H9 (cell line): ENCODE measurements around the gene PDZD7. TPM values are rescaled to one million over a fixed set of nuclear protein-coding genes. Genes with fewer than 3 reads are reported as not detected.
A peak's percentile ranks its signal among the peaks of the same experiment; 100 is the strongest.

Source experiments
- DNase-seq: peaks from one replicate; pipeline ENCODE4 v3.0.0-alpha.2; 2017
- H2AFZ ChIP-seq: one replicate; pipeline ENCODE4 v1.6.1; 2013; ENCODE audit warnings: mild to moderate bottlenecking, low read length, control low read depth, moderate library complexity
- H2AK5ac ChIP-seq: 2 replicates; pipeline ENCODE4 v1.6.1; 2013; ENCODE audit warnings: low read length, control low read depth, mixed read lengths; ENCODE audit not compliant: insufficient read length
- H2BK120ac ChIP-seq: one replicate; pipeline ENCODE4 v1.6.1; 2013; ENCODE audit warnings: low read depth, mild to moderate bottlenecking, low read length, control low read depth, inconsistent platforms; ENCODE audit not compliant: poor library complexity, severe bottlenecking
- H2BK12ac ChIP-seq: 2 replicates; pipeline ENCODE4 v1.6.1; 2013; ENCODE audit warnings: low read length, control low read depth, mixed read lengths, low read depth; ENCODE audit not compliant: insufficient read length
- H2BK15ac ChIP-seq: 2 replicates; pipeline ENCODE4 v1.6.1; 2013; ENCODE audit warnings: low read depth, low read length, control low read depth
- H2BK20ac ChIP-seq: one replicate; pipeline ENCODE4 v1.6.1; 2013; ENCODE audit warnings: low read depth, mild to moderate bottlenecking, low read length, control low read depth, inconsistent platforms; ENCODE audit not compliant: poor library complexity, severe bottlenecking
- H2BK5ac ChIP-seq: 2 replicates; pipeline ENCODE4 v1.6.1; 2013; ENCODE audit warnings: low read length, control low read depth, mixed read lengths; ENCODE audit not compliant: insufficient read length
- H3K14ac ChIP-seq: 2 replicates; pipeline ENCODE4 v1.6.1; 2013; ENCODE audit warnings: low read length, control low read depth; ENCODE audit not compliant: insufficient read depth
- H3K18ac ChIP-seq: 2 replicates; pipeline ENCODE4 v1.6.1; 2013; ENCODE audit warnings: low read depth, mild to moderate bottlenecking, mixed read lengths, low read length, control low read depth; ENCODE audit not compliant: insufficient read length
- H3K23ac ChIP-seq: 2 replicates; pipeline ENCODE4 v1.6.1; 2013; ENCODE audit warnings: low read length, control low read depth, mixed read lengths, low read depth; ENCODE audit not compliant: insufficient read length
- H3K23me2 ChIP-seq: 2 replicates; pipeline ENCODE4 v1.6.1; 2013; ENCODE audit warnings: low read depth, mild to moderate bottlenecking, mixed read lengths, low read length, control low read depth; ENCODE audit not compliant: insufficient read length, poor library complexity, severe bottlenecking
- H3K27ac ChIP-seq: 2 replicates; pipeline ENCODE4 v1.5.1; 2013; ENCODE audit warnings: low read length, control low read depth, mixed read lengths, low read depth; ENCODE audit not compliant: insufficient read length
- H3K27me3 ChIP-seq: 2 replicates; pipeline ENCODE4 v1.6.1; 2013; ENCODE audit warnings: low read length, control low read depth, inconsistent platforms; ENCODE audit not compliant: insufficient read depth
- H3K4ac ChIP-seq: 2 replicates; pipeline ENCODE4 v1.6.1; 2013; ENCODE audit warnings: low read depth, mild to moderate bottlenecking, control low read depth, inconsistent platforms, low read length, moderate library complexity
- H3K4me1 ChIP-seq: 2 replicates; pipeline ENCODE4 v1.6.1; 2013; ENCODE audit warnings: low read length, control low read depth, inconsistent platforms; ENCODE audit not compliant: insufficient read depth
- H3K4me2 ChIP-seq: 2 replicates; pipeline ENCODE4 v1.6.1; 2013; ENCODE audit warnings: low read length, control low read depth, mixed read lengths; ENCODE audit not compliant: insufficient read length, insufficient read depth
- H3K56ac ChIP-seq: 2 replicates; pipeline ENCODE4 v1.6.1; 2013; ENCODE audit warnings: low read depth, mild to moderate bottlenecking, mixed read lengths, low read length, control low read depth; ENCODE audit not compliant: insufficient read length
- H3K79me1 ChIP-seq: 2 replicates; pipeline ENCODE4 v1.6.1; 2013; ENCODE audit warnings: low read depth, mild to moderate bottlenecking, moderate library complexity, low read length, control low read depth, inconsistent platforms; ENCODE audit not compliant: insufficient read depth, poor library complexity, severe bottlenecking
- H3K79me2 ChIP-seq: 2 replicates; pipeline ENCODE4 v1.6.1; 2013; ENCODE audit warnings: low read length, control low read depth, inconsistent platforms; ENCODE audit not compliant: insufficient read depth
- H3K9ac ChIP-seq: 2 replicates; pipeline ENCODE4 v1.6.1; 2013; ENCODE audit warnings: low read length, control low read depth, mixed read lengths; ENCODE audit not compliant: insufficient read length; ENCODE audit errors: extremely low read depth
- H3K9me3 ChIP-seq: one replicate; pipeline ENCODE4 v1.6.1; 2013; ENCODE audit warnings: low read depth, low read length, inconsistent platforms; ENCODE audit not compliant: control insufficient read depth
- H3T11ph ChIP-seq: one replicate; pipeline ENCODE4 v1.6.1; 2013; ENCODE audit warnings: mild to moderate bottlenecking, low read length, control low read depth, inconsistent platforms
- H4K20me1 ChIP-seq: one replicate; pipeline ENCODE4 v1.6.1; 2013; ENCODE audit not compliant: control insufficient read depth, insufficient read length, insufficient read depth
- H4K5ac ChIP-seq: 2 replicates; pipeline ENCODE4 v1.6.1; 2013; ENCODE audit warnings: low read depth, mild to moderate bottlenecking, mixed read lengths, low read length, control low read depth; ENCODE audit not compliant: insufficient read length
- H4K8ac ChIP-seq: replicated peaks from 2 replicates; pipeline ENCODE4 v1.6.1; 2013; ENCODE audit warnings: low read length, control low read depth, mixed read lengths, low read depth; ENCODE audit not compliant: insufficient read length
- H4K91ac ChIP-seq: 2 replicates; pipeline ENCODE4 v1.6.1; 2013; ENCODE audit warnings: low read depth, mild to moderate bottlenecking, moderate library complexity, mixed read lengths, low read length, control low read depth; ENCODE audit not compliant: insufficient read length
- H3K27ac Mint-ChIP-seq, 3 experiments: 2 replicates in 2 of 3; 3 replicates in 1 of 3; pipeline ENCODE4 v1.8.0; 2020 to 2021; ENCODE audit warnings: mixed read lengths in 3 of 3, mild to moderate bottlenecking in 1 of 3, moderate library complexity in 1 of 3
- H3K27me3 Mint-ChIP-seq: 2 replicates; pipeline ENCODE4 v1.8.0; 2021; ENCODE audit warnings: low read depth, mild to moderate bottlenecking, moderate library complexity, mixed read lengths
- H3K36me3 Mint-ChIP-seq, 3 experiments: 2 replicates in 2 of 3; 3 replicates in 1 of 3; pipeline ENCODE4 v1.8.0; 2020 to 2021; ENCODE audit warnings: low read depth in 3 of 3, mixed read lengths in 3 of 3; ENCODE audit not compliant: insufficient read depth in 1 of 3
- H3K4me1 Mint-ChIP-seq, 2 experiments: 2 replicates each; pipeline ENCODE4 v1.8.0; 2020; ENCODE audit warnings: mixed read lengths in 2 of 2
- H3K4me3 Mint-ChIP-seq, 2 experiments: 2 replicates in 1 of 2; 3 replicates in 1 of 2; pipeline ENCODE4 v1.8.0; 2020 to 2021; ENCODE audit warnings: mild to moderate bottlenecking in 2 of 2, mixed read lengths in 2 of 2, moderate library complexity in 1 of 2
- H3K9me3 Mint-ChIP-seq, 2 experiments: 2 replicates in 1 of 2; 3 replicates in 1 of 2; pipeline ENCODE4 v1.8.0; 2020; ENCODE audit warnings: mild to moderate bottlenecking in 2 of 2, mixed read lengths in 2 of 2, moderate library complexity in 1 of 2
- WGBS: extraction: QIAGEN DNeasy Blood & Tissue Kit; methylation state at CpG from one replicate; pipeline ENCODE4 v1.1.7; 2013; ENCODE audit warnings: missing lambda C conversion rate, low lambda C conversion rate, mixed read lengths; ENCODE audit not compliant: insufficient read length; ENCODE audit errors: extremely low coverage; 5-methylcytosine and 5-hydroxymethylcytosine counted together
- total RNA-seq: library from RNA; stranded (reverse); gene quantifications from 2 replicates; pipeline ENCODE4 v1.2.1, GENCODE V29; 2021
- TF ChIP-seq, protein P1 (sequence below): fragments of 200-600 bp; sonication (generic); conservative IDR thresholded peaks from 3 replicates; pipeline ENCODE4 v1.8.0; 2021; ENCODE audit warnings: antibody characterized with exemption, mild to moderate bottlenecking

Gene PDZD7
- total RNA-seq, 1 experiment from 2014 or later: 2.0 TPM

DNA sequence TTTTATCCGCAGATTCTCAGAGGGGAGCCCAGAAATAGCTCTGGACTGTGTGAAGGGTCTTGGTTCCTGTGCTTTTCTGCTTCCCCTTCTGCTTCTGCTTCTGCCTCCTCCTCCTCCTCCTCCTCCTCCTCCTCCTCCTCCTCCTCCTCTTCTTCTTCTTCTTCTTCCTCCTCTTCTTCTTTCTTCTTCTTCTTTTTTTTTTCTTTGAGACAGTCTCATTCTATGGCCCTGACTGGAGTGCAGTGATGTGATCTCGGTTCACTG is 11.6 kb downstream of the PDZD7 start:
- Histone ChIP-seq H2BK120ac (no peak overlapping the region), H4K91ac (no peak overlapping the region), H3K14ac (no peak overlapping the region), H3K23ac (no peak overlapping the region), H3K4me2 (peak overlapping the region; percentile 61), H2BK12ac (no peak overlapping the region), H4K5ac (no peak overlapping the region), H2AK5ac (no peak overlapping the region), H3K9ac (no peak overlapping the region), H3K56ac (no peak overlapping the region), H3T11ph (no peak overlapping the region), H3K4me1 (no peaks in the 10 kb centered on the region), H3K79me1 (no peaks in the 10 kb centered on the region), H3K27ac (no peak overlapping the region), H2BK15ac (no peak overlapping the region), H3K9me3 (no peaks in the 10 kb centered on the region), H4K8ac (no peak overlapping the region), H3K18ac (no peak overlapping the region), H2AFZ (no peak overlapping the region), H2BK20ac (no peak overlapping the region), H3K23me2 (peaks cover 10% of the 10 kb centered on the region), H3K79me2 (no peaks in the 10 kb centered on the region), H3K27me3 (peaks cover 17% of the 10 kb centered on the region; the same call in 1 of the 2 replicates), H2BK5ac (no peak overlapping the region), H4K20me1 (no peaks in the 10 kb centered on the region), H3K4ac (no peak overlapping the region)
- Mint-ChIP-seq H3K4me3 (peak overlapping the region in 1 of 2 experiments; percentile 72; a peak in 2 of 5 replicates), H3K27ac (no peak overlapping the region), H3K27me3 (peaks cover 77% of the 10 kb centered on the region), H3K9me3 (no peaks in the 10 kb centered on the region; a peak in 1 of 5 replicates), H3K36me3 (no peaks in the 10 kb centered on the region), H3K4me1 (peaks cover 10 to 22% of the 10 kb centered on the region in 2 experiments)
- TF ChIP-seq, protein P1, sequence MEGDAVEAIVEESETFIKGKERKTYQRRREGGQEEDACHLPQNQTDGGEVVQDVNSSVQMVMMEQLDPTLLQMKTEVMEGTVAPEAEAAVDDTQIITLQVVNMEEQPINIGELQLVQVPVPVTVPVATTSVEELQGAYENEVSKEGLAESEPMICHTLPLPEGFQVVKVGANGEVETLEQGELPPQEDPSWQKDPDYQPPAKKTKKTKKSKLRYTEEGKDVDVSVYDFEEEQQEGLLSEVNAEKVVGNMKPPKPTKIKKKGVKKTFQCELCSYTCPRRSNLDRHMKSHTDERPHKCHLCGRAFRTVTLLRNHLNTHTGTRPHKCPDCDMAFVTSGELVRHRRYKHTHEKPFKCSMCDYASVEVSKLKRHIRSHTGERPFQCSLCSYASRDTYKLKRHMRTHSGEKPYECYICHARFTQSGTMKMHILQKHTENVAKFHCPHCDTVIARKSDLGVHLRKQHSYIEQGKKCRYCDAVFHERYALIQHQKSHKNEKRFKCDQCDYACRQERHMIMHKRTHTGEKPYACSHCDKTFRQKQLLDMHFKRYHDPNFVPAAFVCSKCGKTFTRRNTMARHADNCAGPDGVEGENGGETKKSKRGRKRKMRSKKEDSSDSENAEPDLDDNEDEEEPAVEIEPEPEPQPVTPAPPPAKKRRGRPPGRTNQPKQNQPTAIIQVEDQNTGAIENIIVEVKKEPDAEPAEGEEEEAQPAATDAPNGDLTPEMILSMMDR: no peak
- no peak for DNase-seq
- no CpG with 5 or more reads among the region's 2 CpGs for WGBS
